Activated CD8-positive, alpha-beta memory T cell treated with anti-CD3 and anti-CD28 coated beads for 4 hours (primary cell): ENCODE results near the gene GAS2L3.

Experiments used
- DNase-seq, 2 donors: peaks; one replicate each; pipeline ENCODE4 v3.0.0-alpha.2; 2020; ENCODE audit warnings: low read depth in 2 of 2

Gene GAS2L3

GRCh38 chr12:100661300-100661951 lies 87.9 kb downstream of the GAS2L3 start:
- no peak for DNase-seq

GRCh38 chr12:100666588-100666987 lies 93.1 kb downstream of the GAS2L3 start:
- no peak for DNase-seq

- DNase-seq, result no peak
Observed at GRCh38 chr12:100668945-100669536, 95.6 kb downstream of the GAS2L3 start.

DNA sequence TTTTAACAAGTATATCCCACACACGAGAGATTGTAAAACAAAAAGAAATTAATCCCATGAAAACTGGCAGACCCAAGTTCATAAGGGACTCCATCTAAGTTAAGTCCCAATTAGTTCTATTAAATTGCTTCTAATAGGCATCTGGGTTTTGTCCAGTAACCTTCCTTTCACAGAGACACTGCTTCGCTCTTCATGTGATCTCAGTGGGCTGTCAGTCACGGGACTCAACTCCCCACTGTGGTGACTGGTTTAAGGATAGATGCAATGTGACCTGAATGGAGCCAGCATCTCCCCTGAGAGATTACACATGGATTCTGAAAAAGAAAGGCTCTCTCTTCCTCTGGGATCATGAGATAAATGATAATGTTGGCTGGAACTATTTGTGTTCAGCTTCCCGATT lies 96.4 kb downstream of the GAS2L3 start:
- DNase-seq, result no peak

- DNase-seq, result no peak
Observed at GRCh38 chr12:100671396-100672074, 98.1 kb downstream of the GAS2L3 start.

DNA sequence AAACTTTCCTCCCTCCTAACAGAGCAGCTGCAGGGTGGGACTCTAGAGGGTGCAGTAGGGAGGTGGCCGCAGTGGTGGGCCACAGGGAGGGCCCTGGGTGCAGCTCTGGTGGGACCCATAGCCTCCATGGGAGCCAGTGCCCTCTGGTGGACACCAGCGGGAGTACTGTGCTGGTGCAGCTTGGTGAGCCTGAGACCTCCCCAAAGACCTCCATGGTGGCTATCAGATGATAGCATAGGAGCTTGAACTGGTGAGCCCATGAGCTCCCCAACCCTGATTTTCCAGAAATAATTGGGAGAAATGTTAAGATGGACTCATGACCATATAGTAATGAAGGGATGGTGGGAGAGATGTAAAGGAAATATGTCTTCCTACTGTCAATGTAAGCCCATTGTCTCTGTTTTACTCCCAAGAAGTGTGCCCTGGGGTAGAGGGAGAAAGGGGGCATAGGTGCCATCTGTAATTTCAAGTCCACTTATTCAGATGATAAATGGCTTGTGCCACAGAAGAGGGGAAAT lies 98.7 kb downstream of the GAS2L3 start:
- no peak for DNase-seq

DNA sequence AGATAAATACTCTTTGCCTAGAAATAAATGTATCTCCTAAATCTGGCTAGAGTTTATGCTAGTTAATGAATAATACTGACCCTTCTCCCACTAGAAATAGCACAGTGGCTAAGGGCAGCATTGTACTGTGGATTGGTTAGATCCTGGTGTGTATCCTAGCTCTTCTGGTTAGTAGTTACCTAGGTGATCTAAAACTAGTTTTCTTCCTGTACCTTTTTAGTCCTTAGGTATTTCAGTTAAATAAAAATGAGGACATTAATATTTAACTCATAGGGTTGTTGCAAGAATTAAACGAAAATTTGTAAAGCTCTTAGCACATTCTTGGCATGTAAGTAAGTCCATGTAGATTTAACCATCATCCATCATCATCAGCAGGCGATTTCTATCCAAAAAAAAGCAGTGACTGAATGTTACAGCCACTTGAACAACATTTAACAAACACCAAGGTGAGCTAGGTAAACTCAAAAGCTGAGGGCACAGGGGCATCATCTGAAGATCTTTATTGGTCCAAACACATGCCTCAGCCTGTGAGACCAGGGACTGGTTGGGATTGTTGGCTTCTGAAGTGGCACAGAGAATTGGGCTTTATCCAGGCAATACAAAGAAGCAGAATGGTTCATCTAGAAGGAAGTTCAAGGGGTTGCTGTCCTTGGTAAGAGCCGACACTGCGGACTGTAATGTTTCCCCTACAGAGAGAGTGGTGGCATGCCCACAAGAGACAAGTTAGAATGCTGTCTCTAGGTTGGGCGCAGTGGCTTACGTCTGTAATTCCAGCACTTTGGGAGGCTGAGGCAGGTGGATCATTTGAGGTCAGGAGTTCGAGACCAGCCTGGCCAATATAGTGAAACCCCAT lies 100.8 kb downstream of the GAS2L3 start:
- DNase-seq, result no peak
